ENCODE data around the gene CDK19. TPM values are rescaled to one million over a fixed set of nuclear protein-coding genes. Genes with fewer than 3 reads are reported as not detected.

The CDK19 gene
- total RNA-seq, 1 experiment from 2014 or later, result 18.1 TPM

GRCh38 chr6:110689275-110689935 lies 125.9 kb downstream of the CDK19 start:
- Histone ChIP-seq H3K79me2 (ENCODE audit: low read length) (no peaks in the 10 kb centered on the region), H3K9me3 (ENCODE audit: low read length) (no peaks in the 10 kb centered on the region), H3K4me2 (ENCODE audit: low read depth, low read length, poor library complexity, severe bottlenecking) (no peak overlapping the region), H3K4me3 (ENCODE audit: low read length) (no peak overlapping the region), H3K4me1 (ENCODE audit: low read length) (no peaks in the 10 kb centered on the region), H3K36me3 (ENCODE audit: insufficient read depth, low read length) (no peaks in the 10 kb centered on the region), H2AFZ (ENCODE audit: low read length) (no peak overlapping the region), H4K20me1 (ENCODE audit: insufficient read depth, low read depth, low read length) (no peaks in the 10 kb centered on the region), H3K27me3 (ENCODE audit: low read length) (no peaks in the 10 kb centered on the region), H3K27ac (ENCODE audit: low read length) (no peak overlapping the region), H3K9ac (ENCODE audit: low read length) (no peak overlapping the region), H3K9me2 (replicated peaks; ENCODE audit: insufficient read depth, low read length) (no peaks in the 10 kb centered on the region)
- no peak for DNase-seq

DNA sequence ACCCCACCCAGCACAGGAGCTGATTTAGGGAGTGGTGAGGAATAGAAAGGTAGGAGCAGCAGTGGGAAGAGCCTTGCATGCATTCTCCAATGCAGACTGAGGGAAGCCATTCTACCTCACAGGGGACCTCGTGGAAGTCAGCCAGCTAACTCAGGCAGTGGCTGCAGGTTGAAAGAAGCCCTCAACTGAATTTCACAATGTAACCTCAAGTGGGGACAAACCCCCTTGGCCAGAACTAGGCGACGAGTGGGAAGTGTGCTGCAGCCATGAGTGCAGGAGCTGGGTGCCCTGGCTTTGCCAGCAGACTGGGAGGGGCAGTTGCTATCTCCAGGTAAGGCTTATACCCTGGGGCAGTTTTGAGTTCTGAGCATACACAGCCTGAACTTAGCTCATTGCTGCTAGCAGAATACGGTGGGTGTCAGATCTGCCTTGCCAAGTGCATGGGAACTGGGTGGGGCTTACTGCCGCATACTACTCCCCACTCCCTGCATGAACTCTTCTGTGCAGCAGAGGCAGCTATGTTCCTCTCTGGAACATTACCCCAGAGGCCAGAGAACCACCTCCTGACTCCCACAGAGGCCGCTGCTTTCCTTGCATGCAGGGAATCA lies 126.5 kb downstream of the CDK19 start:
- Histone ChIP-seq H3K79me2 (ENCODE audit: low read length) (no peaks in the 10 kb centered on the region), H3K9ac (ENCODE audit: low read length) (no peak overlapping the region), H3K27me3 (ENCODE audit: low read length) (no peaks in the 10 kb centered on the region), H3K4me1 (ENCODE audit: low read length) (no peaks in the 10 kb centered on the region), H2AFZ (ENCODE audit: low read length) (no peak overlapping the region), H3K4me2 (ENCODE audit: low read depth, low read length, poor library complexity, severe bottlenecking) (no peak overlapping the region), H3K9me2 (replicated peaks; ENCODE audit: insufficient read depth, low read length) (no peaks in the 10 kb centered on the region), H3K36me3 (ENCODE audit: insufficient read depth, low read length) (no peaks in the 10 kb centered on the region), H3K9me3 (ENCODE audit: low read length) (no peaks in the 10 kb centered on the region), H3K27ac (ENCODE audit: low read length) (no peak overlapping the region), H3K4me3 (ENCODE audit: low read length) (no peak overlapping the region), H4K20me1 (ENCODE audit: insufficient read depth, low read depth, low read length) (no peaks in the 10 kb centered on the region)
- DNase-seq, result no peak

DNA sequence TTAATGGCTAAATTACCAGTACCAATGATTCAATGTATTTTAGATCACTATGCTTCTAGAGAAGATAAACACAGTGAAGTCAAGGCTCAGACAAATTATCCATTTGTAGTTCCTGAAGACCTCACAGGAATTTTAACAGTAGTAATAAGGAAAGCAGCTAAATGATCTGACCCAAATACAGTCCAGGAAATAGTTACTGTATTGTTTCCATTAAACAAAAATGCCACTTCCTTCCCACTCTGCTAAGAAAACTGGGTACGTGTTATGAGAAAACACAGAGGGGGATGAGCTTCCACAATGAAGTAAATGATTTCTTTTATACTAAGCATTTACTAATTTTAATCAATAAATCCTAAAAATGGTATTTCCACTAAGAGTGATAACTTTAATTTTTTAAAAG lies 127.9 kb downstream of the CDK19 start:
- H3K27me3 ChIP-seq (ENCODE audit: low read length), result no peaks in the 10 kb centered on the region
- no peaks in the 10 kb centered on the region for H3K36me3 ChIP-seq (ENCODE audit: insufficient read depth, low read length)
- no peaks in the 10 kb centered on the region for H3K79me2 ChIP-seq (ENCODE audit: low read length)
- no peaks in the 10 kb centered on the region for H3K9me3 ChIP-seq (ENCODE audit: low read length)
- no peaks in the 10 kb centered on the region for H3K9me2 ChIP-seq (replicated peaks; ENCODE audit: insufficient read depth, low read length)
- no peak overlapping the region for H3K4me3 ChIP-seq (ENCODE audit: low read length)
- H3K4me2 ChIP-seq (ENCODE audit: low read depth, low read length, poor library complexity, severe bottlenecking), result no peak overlapping the region
- H2AFZ ChIP-seq (ENCODE audit: low read length), result no peak overlapping the region
- H3K4me1 ChIP-seq (ENCODE audit: low read length), result peaks cover 3% of the 10 kb centered on the region
- H3K9ac ChIP-seq (ENCODE audit: low read length), result no peak overlapping the region
- no peak for DNase-seq
- no peak overlapping the region for H3K27ac ChIP-seq (ENCODE audit: low read length)
- H4K20me1 ChIP-seq (ENCODE audit: insufficient read depth, low read depth, low read length), result no peaks in the 10 kb centered on the region

- Histone ChIP-seq H3K27me3 (ENCODE audit: low read length) (no peaks in the 10 kb centered on the region), H2AFZ (ENCODE audit: low read length) (no peak overlapping the region), H3K9me3 (ENCODE audit: low read length) (no peaks in the 10 kb centered on the region), H3K36me3 (ENCODE audit: insufficient read depth, low read length) (no peaks in the 10 kb centered on the region), H3K79me2 (ENCODE audit: low read length) (no peaks in the 10 kb centered on the region), H3K4me2 (ENCODE audit: low read depth, low read length, poor library complexity, severe bottlenecking) (no peak overlapping the region), H3K4me1 (ENCODE audit: low read length) (peaks cover 3% of the 10 kb centered on the region), H3K9me2 (replicated peaks; ENCODE audit: insufficient read depth, low read length) (no peaks in the 10 kb centered on the region), H3K9ac (ENCODE audit: low read length) (no peak overlapping the region), H4K20me1 (ENCODE audit: insufficient read depth, low read depth, low read length) (0 out of 2 replicates have a peak, but pooled peaks cover under 1% of the 10 kb centered on the region), H3K4me3 (ENCODE audit: low read length) (no peak overlapping the region), H3K27ac (ENCODE audit: low read length) (no peak overlapping the region)
- DNase-seq, result no peak
Observed at GRCh38 chr6:110683241-110683640, 132.0 kb downstream of the CDK19 start.

DNA sequence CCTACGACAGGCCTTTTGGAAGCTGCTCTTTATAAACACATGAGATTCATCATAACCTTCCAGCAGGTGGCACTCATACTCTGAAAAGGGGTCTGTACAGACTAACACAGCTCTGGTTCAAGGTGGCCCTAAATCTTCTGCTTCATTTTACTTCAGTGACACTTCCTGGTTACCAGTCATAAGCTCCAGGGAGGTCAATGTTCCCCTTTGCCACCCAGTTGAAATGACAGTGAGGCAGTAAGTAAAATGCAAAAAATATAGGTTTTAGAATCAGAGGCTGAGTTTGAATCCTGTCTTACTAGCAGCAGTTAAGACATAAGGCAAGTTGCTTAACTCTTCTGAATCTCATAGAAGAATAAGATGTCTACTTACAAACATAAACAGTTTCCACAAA lies 132.8 kb downstream of the CDK19 start:
- Histone ChIP-seq H2AFZ (ENCODE audit: low read length) (no peak overlapping the region), H3K9me3 (ENCODE audit: low read length) (no peaks in the 10 kb centered on the region), H3K27ac (ENCODE audit: low read length) (no peak overlapping the region)

GRCh38 chr6:110681543-110682459 lies 133.5 kb downstream of the CDK19 start:
- no peaks in the 10 kb centered on the region for H3K36me3 ChIP-seq (ENCODE audit: insufficient read depth, low read length)
- no peaks in the 10 kb centered on the region for H3K79me2 ChIP-seq (ENCODE audit: low read length)
- 0 out of 2 replicates have a peak, but pooled peaks cover 4% of the 10 kb centered on the region for H4K20me1 ChIP-seq (ENCODE audit: insufficient read depth, low read depth, low read length)
- no peak overlapping the region for H3K4me2 ChIP-seq (ENCODE audit: low read depth, low read length, poor library complexity, severe bottlenecking)
- H3K27ac ChIP-seq (ENCODE audit: low read length), result no peak overlapping the region
- H3K9me3 ChIP-seq (ENCODE audit: low read length), result no peaks in the 10 kb centered on the region
- DNase-seq, result no peak
- no peak overlapping the region for H3K9ac ChIP-seq (ENCODE audit: low read length)
- no peak overlapping the region for H3K4me3 ChIP-seq (ENCODE audit: low read length)
- H2AFZ ChIP-seq (ENCODE audit: low read length), result no peak overlapping the region
- no peaks in the 10 kb centered on the region for H3K9me2 ChIP-seq (replicated peaks; ENCODE audit: insufficient read depth, low read length)
- H3K4me1 ChIP-seq (ENCODE audit: low read length), result peaks cover 3% of the 10 kb centered on the region
- H3K27me3 ChIP-seq (ENCODE audit: low read length), result no peaks in the 10 kb centered on the region

More for the DNA sequence above, 132.8 kb downstream of the CDK19 start:
- Histone ChIP-seq H3K4me2 (ENCODE audit: low read depth, low read length, poor library complexity, severe bottlenecking) (no peak overlapping the region), H3K4me1 (ENCODE audit: low read length) (peaks cover 3% of the 10 kb centered on the region), H3K9me2 (replicated peaks; ENCODE audit: insufficient read depth, low read length) (no peaks in the 10 kb centered on the region), H3K36me3 (ENCODE audit: insufficient read depth, low read length) (no peaks in the 10 kb centered on the region), H3K4me3 (ENCODE audit: low read length) (no peak overlapping the region), H3K27me3 (ENCODE audit: low read length) (no peaks in the 10 kb centered on the region), H3K79me2 (ENCODE audit: low read length) (no peaks in the 10 kb centered on the region), H4K20me1 (ENCODE audit: insufficient read depth, low read depth, low read length) (0 out of 2 replicates have a peak, but pooled peaks cover 4% of the 10 kb centered on the region), H3K9ac (ENCODE audit: low read length) (no peak overlapping the region)
- DNase-seq, result peak; percentile 93

- Histone ChIP-seq H2AFZ (ENCODE audit: low read length) (no peak overlapping the region), H3K9me2 (replicated peaks; ENCODE audit: insufficient read depth, low read length) (no peaks in the 10 kb centered on the region), H3K9ac (ENCODE audit: low read length) (no peak overlapping the region), H3K36me3 (ENCODE audit: insufficient read depth, low read length) (no peaks in the 10 kb centered on the region), H4K20me1 (ENCODE audit: insufficient read depth, low read depth, low read length) (peaks cover 10% of the 10 kb centered on the region; the same call in 1 of the 2 replicates), H3K27me3 (ENCODE audit: low read length) (no peaks in the 10 kb centered on the region), H3K4me2 (ENCODE audit: low read depth, low read length, poor library complexity, severe bottlenecking) (no peak overlapping the region), H3K9me3 (ENCODE audit: low read length) (no peaks in the 10 kb centered on the region), H3K4me1 (ENCODE audit: low read length) (no peaks in the 10 kb centered on the region), H3K79me2 (ENCODE audit: low read length) (no peaks in the 10 kb centered on the region), H3K4me3 (ENCODE audit: low read length) (no peak overlapping the region), H3K27ac (ENCODE audit: low read length) (no peak overlapping the region)
- no peak for DNase-seq
Observed at GRCh38 chr6:110676396-110676795, 138.9 kb downstream of the CDK19 start.

GRCh38 chr6:110674096-110674495 lies 141.2 kb downstream of the CDK19 start:
- no peaks in the 10 kb centered on the region for H3K27me3 ChIP-seq (ENCODE audit: low read length)
- peaks cover 10% of the 10 kb centered on the region; the same call in 1 of the 2 replicates for H4K20me1 ChIP-seq (ENCODE audit: insufficient read depth, low read depth, low read length)
- H3K4me1 ChIP-seq (ENCODE audit: low read length), result no peaks in the 10 kb centered on the region

More at GRCh38 chr6:110674096-110674495, 141.2 kb downstream of the CDK19 start:
- DNase-seq, result no peak
- H3K79me2 ChIP-seq (ENCODE audit: low read length), result no peaks in the 10 kb centered on the region
- H3K36me3 ChIP-seq (ENCODE audit: insufficient read depth, low read length), result no peaks in the 10 kb centered on the region
- H3K9me3 ChIP-seq (ENCODE audit: low read length), result no peaks in the 10 kb centered on the region
- no peak overlapping the region for H3K4me3 ChIP-seq (ENCODE audit: low read length)
- H3K9ac ChIP-seq (ENCODE audit: low read length), result no peak overlapping the region
- no peak overlapping the region for H3K27ac ChIP-seq (ENCODE audit: low read length)
- H3K4me2 ChIP-seq (ENCODE audit: low read depth, low read length, poor library complexity, severe bottlenecking), result no peak overlapping the region
- no peak overlapping the region for H2AFZ ChIP-seq (ENCODE audit: low read length)
- no peaks in the 10 kb centered on the region for H3K9me2 ChIP-seq (replicated peaks; ENCODE audit: insufficient read depth, low read length)
